AG04449 (cell line): ENCODE data around the gene INSC.

Source experiments
- CTCF ChIA-PET: fragments of 350-600 bp; formaldehyde crosslinking; extraction: SDS; loops from one replicate; lab custom pipeline; 2021; ENCODE audit warnings: antibody characterized with exemption; lab: Yijun Ruan, JAX
- POLR2A ChIA-PET: fragments of 400-600, 350-600 bp; formaldehyde crosslinking; extraction: SDS; loops from one replicate; lab custom pipeline; 2020; ENCODE audit warnings: antibody characterized with exemption, inconsistent platforms; lab: Yijun Ruan, JAX
- DNase-seq: peaks from one replicate; pipeline ENCODE4 v3.0.0-alpha.2; 2010; ENCODE audit warnings: low read depth, low spot score
- H3K4me3 ChIP-seq: 2 replicates; pipeline ENCODE4 v1.5.1; 2011; ENCODE audit warnings: low read depth, mild to moderate bottlenecking, control low read depth, low read length
- TF ChIP-seq, protein P1 (sequence below): IDR thresholded peaks from one replicate; pipeline ENCODE4 v1.5.1; 2011; ENCODE audit warnings: mild to moderate bottlenecking, moderate library complexity, low read length, control low read depth, inconsistent platforms; ENCODE audit not compliant: insufficient read depth; ENCODE audit errors: missing control alignments

INSC gene

DNA sequence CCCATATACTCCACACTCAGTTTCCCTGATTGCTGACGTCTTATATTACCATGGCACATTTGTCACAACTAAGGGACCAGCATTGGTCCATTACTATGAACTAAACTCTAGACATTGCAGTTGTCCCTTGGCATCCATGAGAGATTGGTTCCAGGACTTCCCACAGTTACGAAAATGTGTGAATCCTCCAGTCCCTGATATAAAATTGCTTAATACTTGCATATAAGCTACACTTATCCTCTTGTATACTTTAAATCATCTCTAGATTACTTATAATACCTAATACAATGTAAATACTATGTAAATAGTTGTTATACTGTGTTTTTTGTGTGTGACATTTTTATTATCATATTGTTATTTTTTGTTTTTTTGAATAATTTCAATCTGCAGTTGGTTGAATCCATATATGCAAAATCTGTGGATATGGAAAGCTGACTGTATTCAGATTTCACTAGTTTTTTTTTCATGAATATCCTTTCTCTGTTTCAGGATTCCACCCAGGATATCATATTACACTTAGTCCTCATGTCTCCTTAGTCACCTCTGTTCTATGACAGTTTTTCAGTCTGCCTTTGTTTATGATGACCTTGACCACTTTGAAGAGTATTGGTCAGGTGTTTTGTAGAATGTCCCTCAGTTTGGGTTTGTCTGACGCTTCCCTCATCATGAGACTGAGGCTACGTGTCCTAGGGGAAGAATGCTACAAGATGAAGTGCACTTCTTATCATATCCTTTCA lies 55.3 kb downstream of the INSC start:
- H3K4me3 ChIP-seq, result no peak overlapping the region
- no peak for DNase-seq
- TF ChIP-seq, protein P1, sequence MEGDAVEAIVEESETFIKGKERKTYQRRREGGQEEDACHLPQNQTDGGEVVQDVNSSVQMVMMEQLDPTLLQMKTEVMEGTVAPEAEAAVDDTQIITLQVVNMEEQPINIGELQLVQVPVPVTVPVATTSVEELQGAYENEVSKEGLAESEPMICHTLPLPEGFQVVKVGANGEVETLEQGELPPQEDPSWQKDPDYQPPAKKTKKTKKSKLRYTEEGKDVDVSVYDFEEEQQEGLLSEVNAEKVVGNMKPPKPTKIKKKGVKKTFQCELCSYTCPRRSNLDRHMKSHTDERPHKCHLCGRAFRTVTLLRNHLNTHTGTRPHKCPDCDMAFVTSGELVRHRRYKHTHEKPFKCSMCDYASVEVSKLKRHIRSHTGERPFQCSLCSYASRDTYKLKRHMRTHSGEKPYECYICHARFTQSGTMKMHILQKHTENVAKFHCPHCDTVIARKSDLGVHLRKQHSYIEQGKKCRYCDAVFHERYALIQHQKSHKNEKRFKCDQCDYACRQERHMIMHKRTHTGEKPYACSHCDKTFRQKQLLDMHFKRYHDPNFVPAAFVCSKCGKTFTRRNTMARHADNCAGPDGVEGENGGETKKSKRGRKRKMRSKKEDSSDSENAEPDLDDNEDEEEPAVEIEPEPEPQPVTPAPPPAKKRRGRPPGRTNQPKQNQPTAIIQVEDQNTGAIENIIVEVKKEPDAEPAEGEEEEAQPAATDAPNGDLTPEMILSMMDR, result no peak
- CTCF ChIA-PET, result interaction anchor here (0.6 to 5.5 kb wide), 6 partner anchors 11 to 69 kb away, joined by 3 to 43 read pairs (median 4); no protein-coding TSS in a partner anchor
- POLR2A ChIA-PET, result no interaction called here

DNA sequence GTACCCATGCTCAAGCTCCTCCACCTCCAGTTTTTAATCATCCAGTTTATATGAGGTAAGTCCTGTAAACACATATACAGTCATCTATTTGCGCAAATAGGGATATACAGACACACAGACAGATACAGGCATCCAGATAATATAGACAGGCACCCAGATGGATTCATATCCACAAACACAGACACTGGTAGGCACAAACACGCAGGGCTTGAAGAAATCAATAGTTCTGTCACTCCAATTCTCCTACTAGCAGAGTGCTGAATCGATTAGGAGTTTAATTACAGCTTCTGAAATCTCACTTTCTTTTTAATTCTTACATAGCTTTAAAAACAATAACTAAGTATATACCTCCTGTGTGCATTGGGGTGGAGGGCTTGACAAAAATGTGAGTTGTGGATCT lies 56.0 kb downstream of the INSC start:
- TF ChIP-seq, protein P1, result no peak
- no peak for DNase-seq
- no peak overlapping the region for H3K4me3 ChIP-seq
- ChIA-PET POLR2A (no interaction called here), CTCF (interaction anchor here (0.6 to 5.5 kb wide), 5 partner anchors 11 to 70 kb away, joined by 3 to 43 read pairs (median 4); no protein-coding TSS in a partner anchor)

DNA sequence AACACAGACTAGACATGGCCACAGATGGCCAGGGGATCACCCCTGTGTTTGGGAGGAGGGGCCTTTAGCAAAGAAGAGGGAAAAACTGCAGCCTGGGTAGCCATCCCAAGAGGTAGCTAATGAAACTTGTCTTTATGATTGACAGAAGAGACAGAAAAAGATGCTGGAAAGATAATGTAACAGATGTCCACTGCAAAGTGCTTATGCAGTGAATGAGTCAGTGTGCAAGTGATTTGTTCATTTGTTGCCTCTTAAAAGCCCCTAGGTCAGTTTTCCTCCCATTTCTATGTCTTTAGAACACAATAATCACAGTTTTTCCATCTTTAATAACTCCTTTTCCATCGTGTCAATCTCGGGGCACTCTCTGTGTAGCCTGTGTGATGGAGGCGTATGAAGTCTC lies 57.2 kb downstream of the INSC start:
- no peak overlapping the region for H3K4me3 ChIP-seq
- POLR2A ChIA-PET, result no interaction called here
- DNase-seq, result no peak
- CTCF ChIA-PET, result interaction anchor here (2.0 kb wide), 1 partner anchor 13 kb away, joined by 8 read pairs; no protein-coding TSS in a partner anchor
- TF ChIP-seq, protein P1, result no peak

DNA sequence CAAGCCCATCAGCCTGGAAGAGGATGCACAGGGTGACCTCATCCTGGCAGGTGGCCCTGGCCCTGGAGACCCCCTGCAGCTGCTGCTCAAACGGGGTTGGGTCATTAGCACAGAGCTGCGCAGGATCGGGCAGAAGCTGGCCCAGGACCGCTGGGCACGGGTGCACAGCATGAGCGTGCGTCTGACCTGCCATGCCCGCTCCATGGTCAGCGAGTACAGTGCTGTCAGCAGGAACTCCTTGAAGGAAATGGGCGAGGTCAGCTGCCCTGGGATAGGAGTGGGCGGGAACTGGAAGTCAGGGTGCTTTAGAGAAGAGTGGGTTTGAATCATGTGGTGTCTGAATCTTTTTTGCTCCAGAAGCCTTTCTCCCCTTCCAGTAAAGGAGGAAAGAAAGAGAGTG lies 61.1 kb downstream of the INSC start:
- ChIA-PET CTCF (interaction anchor here (0.8 to 5.2 kb wide), 3 partner anchors 17 to 75 kb away, joined by 3 to 33 read pairs (median 7); no protein-coding TSS in a partner anchor), POLR2A (no interaction called here)
- TF ChIP-seq, protein P1, result no peak
- no peak overlapping the region for H3K4me3 ChIP-seq
- no peak for DNase-seq

DNA sequence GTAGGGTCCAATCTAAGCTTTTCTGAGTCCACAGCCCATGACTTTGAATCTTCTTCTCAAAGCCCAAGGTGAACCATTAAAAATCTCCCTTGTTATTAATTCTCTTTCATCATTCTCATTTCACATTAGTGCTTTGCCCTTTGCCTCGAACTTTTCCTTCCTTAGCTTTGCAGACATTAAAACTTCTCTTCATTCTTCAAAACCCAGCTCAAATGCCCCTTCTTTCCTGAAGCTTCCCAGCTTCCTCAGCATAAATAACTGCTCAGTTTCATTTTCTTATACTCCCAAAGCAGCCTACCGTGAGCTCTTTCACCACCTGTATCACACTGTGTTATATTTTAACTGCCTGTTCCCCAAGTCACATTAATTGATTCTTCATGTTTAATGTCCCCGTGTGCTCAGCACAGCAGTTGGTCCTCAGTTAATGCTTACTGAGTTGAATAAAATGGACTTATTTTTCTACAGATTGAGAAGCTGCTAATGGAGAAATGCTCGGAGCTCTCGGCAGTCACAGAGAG lies 62.0 kb downstream of the INSC start:
- no peak overlapping the region for H3K4me3 ChIP-seq
- ChIA-PET POLR2A (no interaction called here), CTCF (interaction anchor here (2.0 to 5.2 kb wide), 2 partner anchors 18 to 76 kb away, joined by 7 to 33 read pairs; no protein-coding TSS in a partner anchor)
- no peak for DNase-seq
- TF ChIP-seq, protein P1, result no peak

DNA sequence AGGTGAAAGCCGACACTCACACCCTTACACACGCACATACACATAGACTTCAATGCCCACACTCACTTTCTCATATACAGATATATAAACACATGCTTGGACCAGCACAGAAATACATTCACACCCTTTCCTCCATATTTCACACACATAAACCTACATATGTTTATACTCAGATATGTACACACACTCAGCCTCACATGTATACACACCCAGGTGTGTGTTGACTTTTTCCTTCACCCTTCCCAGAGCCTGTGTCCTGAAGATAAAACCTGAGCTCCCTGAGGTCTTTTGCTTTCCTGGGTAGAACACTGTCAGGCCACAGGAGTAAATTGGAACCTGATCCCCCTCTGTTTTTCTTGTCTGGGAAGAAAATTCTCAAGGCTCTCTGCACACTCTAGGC lies 62.8 kb downstream of the INSC start:
- ChIA-PET POLR2A (no interaction called here), CTCF (interaction anchor here (1.6 to 5.2 kb wide), 4 partner anchors 16 to 101 kb away, joined by 4 to 33 read pairs (median 8); no protein-coding TSS in a partner anchor)
- DNase-seq, result no peak
- H3K4me3 ChIP-seq, result no peak overlapping the region
- TF ChIP-seq, protein P1, result no peak
